Bronchial epithelial cell (primary cell): ENCODE measurements around the gene IGFBP4. TPM values are rescaled to one million over a fixed set of nuclear protein-coding genes. Genes with fewer than 3 reads are reported as not detected.
A peak's percentile ranks its signal among the peaks of the same experiment; 100 is the strongest.

Source experiments
- DNase-seq: peaks from one replicate; pipeline ENCODE4 v3.0.0-alpha.2; 2010; ENCODE audit warnings: low read depth
- FAIRE-seq: peaks from 2 replicates; lab custom pipeline; 2011; peaks lifted over from hg19 to GRCh38; lab: Jason Lieb, UNC
- H3K27me3 ChIP-seq: 2 replicates; pipeline ENCODE4 v1.5.1; 2011; ENCODE audit warnings: low read length; ENCODE audit not compliant: control insufficient read depth, insufficient read depth
- H3K36me3 ChIP-seq: 2 replicates; pipeline ENCODE4 v1.5.1; 2011; ENCODE audit warnings: low read length; ENCODE audit not compliant: control insufficient read depth, insufficient read depth
- H3K4me3 ChIP-seq: 2 replicates; pipeline ENCODE4 v1.5.1; 2011; ENCODE audit warnings: mild to moderate bottlenecking, low read depth, low read length, control low read depth
- total RNA-seq: library from RNA; depleted of rRNA; stranded (reverse); fragments of >200 nt; gene quantifications from 2 replicates; pipeline ENCODE4 v1.2.1, GENCODE V29; 2014
- TF ChIP-seq, protein P1 (sequence below): IDR thresholded peaks from 2 replicates; pipeline ENCODE4 v1.5.1; 2011; ENCODE audit warnings: mild to moderate bottlenecking, moderate library complexity, low read length, control low read depth, inconsistent platforms; ENCODE audit not compliant: insufficient read depth, severe bottlenecking

Gene IGFBP4
- total RNA-seq, 1 donor from 2014 or later: 21.9 TPM

DNA sequence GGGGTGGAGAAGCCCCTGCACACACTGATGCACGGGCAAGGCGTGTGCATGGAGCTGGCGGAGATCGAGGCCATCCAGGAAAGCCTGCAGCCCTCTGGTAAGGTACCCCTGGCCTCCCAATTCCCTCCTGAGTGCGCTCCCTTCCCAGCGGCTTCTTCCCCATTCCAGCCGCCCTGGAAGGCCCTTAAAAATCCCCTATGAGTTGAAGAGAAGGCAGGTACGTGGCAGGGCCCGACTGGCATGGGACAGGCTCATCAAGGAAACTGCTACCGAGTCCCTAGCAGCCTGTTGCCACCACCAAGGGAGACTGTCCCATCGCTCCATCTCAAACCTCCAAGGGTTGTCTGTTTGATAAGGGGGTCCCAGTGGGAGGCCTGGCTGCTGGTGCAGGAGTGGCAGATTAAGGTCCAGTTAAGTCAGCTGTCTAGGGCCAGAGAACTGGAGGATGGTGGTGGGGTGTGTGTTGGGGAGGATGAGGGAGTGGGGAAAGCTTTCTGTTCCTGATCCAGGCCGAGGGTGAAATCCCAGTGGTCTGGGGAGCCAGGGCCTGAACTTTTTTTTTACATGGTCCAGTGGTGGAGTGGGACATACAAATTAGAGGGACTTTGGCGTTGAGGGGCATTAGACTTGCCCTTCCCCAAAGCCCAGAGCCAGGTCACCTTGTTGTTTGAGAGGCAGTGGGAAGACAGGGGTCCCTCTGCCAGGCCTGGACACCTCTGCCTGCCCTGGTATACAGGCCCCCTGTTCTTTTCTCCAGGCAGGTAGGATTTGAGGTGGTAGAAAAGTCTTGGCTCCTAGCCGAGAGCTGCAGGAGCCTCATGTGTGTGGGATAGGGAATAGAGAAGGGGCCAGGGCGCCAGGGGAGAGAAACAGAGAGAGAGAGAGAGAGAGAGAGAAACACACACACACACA lies 994 bp downstream of the IGFBP4 start:
- Histone ChIP-seq H3K36me3 (no peaks in the 10 kb centered on the region), H3K27me3 (peaks cover 2% of the 10 kb centered on the region), H3K4me3 (peak overlapping the region; percentile 48)
- TF ChIP-seq, protein P1, sequence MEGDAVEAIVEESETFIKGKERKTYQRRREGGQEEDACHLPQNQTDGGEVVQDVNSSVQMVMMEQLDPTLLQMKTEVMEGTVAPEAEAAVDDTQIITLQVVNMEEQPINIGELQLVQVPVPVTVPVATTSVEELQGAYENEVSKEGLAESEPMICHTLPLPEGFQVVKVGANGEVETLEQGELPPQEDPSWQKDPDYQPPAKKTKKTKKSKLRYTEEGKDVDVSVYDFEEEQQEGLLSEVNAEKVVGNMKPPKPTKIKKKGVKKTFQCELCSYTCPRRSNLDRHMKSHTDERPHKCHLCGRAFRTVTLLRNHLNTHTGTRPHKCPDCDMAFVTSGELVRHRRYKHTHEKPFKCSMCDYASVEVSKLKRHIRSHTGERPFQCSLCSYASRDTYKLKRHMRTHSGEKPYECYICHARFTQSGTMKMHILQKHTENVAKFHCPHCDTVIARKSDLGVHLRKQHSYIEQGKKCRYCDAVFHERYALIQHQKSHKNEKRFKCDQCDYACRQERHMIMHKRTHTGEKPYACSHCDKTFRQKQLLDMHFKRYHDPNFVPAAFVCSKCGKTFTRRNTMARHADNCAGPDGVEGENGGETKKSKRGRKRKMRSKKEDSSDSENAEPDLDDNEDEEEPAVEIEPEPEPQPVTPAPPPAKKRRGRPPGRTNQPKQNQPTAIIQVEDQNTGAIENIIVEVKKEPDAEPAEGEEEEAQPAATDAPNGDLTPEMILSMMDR: no peak
- no peak for FAIRE-seq
- no peak for DNase-seq

DNA sequence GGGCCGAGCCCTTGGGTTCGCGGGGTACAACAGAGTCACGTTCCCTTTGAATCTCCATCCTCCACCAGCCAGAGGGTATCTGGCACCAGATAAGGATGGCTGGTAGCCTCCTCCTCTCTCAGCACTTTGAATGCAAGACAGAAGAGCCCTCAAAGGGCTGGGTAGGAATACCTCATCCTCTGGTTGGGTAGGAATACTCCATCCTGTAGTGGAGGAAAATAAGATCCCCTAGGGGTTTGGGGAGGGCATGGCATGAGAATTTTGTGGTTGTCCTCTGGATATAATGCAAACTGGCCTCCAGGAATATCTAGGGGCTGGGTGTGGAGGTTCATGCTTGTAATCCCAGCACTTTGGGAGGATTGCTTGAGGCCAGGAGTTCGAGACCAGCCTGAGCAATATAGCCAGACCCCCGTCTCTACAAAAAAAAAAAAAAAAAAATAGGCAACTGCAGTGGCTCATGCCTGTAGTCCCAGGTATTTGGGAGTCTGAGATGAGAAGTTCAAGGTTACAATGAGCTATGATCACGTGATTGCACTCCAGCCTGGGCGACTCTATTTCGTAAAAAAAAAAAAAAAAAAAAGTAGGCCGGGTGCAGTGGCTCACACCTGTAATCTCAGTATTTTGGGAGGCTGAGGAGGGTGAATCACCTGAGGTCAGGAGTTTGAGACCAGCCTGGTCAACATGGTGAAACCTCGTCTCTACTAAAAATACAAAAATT lies 2.7 kb downstream of the IGFBP4 start:
- TF ChIP-seq, protein P1: no peak
- DNase-seq: no peak
- no peak for FAIRE-seq
- Histone ChIP-seq H3K36me3 (no peaks in the 10 kb centered on the region), H3K27me3 (no peaks in the 10 kb centered on the region), H3K4me3 (no peak overlapping the region)

DNA sequence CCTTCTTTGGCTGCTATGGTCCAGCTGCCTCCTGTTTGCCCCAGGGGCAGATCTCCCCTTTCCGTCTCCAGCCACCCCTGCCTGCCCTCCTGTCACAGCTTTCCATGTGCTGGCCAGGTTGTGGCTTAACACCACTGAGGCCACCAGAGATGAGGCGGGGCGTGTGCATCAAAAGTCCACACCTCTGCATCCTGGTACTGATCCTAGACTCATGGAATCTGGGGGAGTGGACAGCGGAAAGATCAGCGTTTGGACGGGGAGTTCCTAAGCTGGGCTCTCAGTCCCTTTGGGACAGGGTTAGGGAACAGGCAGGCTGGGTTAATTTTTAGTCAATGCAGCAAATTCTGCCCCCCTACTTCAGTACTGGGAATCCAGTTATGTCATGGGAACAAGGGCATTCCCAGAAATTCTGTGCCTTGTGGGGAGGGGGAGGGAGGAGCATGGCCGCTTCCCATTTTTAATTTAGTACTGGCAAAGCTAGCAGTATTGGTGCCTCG lies 3.9 kb downstream of the IGFBP4 start:
- TF ChIP-seq, protein P1: no peak
- FAIRE-seq (no peak), DNase-seq (no peak)
- Histone ChIP-seq H3K36me3 (no peaks in the 10 kb centered on the region), H3K27me3 (no peaks in the 10 kb centered on the region), H3K4me3 (no peak overlapping the region)

DNA sequence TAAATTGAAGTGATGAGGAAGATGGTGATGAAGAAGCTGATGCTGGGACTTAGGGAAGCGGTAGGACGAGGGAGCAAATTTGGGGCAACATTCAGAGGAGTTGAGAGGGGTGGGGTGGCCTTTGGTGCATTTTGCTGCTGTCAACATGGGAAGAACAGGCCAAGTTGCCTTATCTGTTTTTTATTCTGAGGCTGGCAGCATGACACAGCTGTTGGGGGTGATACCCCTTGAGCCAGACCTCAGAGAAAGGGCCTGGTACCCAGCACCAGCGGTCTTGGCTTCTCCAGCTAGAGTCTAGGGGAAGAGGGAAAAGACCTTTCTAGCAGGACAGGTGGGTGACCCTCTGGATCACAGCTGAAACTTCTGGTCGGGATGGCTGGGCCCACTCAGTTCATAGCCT lies 4.6 kb downstream of the IGFBP4 start:
- H3K4me3 ChIP-seq: no peak overlapping the region

DNA sequence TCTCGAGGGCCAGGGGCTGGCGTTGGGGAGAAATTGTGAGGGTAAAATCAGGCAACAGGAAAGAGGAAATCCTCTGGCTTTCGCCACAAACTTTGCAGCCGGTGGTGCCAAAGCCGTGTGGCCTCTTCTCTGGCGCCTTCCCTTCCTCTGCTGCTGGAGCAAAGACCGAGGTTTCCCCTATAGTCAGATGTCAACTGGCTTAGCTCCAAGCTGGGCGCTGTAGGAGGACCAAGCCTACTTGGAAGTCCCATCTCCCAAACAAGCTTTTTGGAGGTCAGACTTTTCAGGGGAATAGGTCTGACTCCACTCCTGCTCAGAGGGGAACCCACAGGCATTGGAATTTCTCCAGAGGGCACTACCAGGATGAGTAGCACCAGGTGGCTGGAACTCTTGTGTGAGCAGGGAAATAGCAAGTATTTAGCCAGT lies 5.0 kb downstream of the IGFBP4 start:
- Histone ChIP-seq H3K27me3 (no peaks in the 10 kb centered on the region), H3K4me3 (no peak overlapping the region), H3K36me3 (peaks cover 6% of the 10 kb centered on the region)
- DNase-seq (no peak), FAIRE-seq (no peak)
- TF ChIP-seq, protein P1: no peak

More for the DNA sequence above, 4.6 kb downstream of the IGFBP4 start:
- H3K27me3 ChIP-seq: no peaks in the 10 kb centered on the region
- peaks cover 3% of the 10 kb centered on the region for H3K36me3 ChIP-seq
- TF ChIP-seq, protein P1: no peak
- FAIRE-seq (no peak), DNase-seq (no peak)
